IPS-11a (cell line): ENCODE results near the gene ASTN2.

ENCODE experiments used
- H3K4me3 ChIP-seq: one replicate; pipeline ENCODE4 v1.5.1; 2013; ENCODE audit warnings: low read depth, low read length, control low read depth

Gene ASTN2

DNA sequence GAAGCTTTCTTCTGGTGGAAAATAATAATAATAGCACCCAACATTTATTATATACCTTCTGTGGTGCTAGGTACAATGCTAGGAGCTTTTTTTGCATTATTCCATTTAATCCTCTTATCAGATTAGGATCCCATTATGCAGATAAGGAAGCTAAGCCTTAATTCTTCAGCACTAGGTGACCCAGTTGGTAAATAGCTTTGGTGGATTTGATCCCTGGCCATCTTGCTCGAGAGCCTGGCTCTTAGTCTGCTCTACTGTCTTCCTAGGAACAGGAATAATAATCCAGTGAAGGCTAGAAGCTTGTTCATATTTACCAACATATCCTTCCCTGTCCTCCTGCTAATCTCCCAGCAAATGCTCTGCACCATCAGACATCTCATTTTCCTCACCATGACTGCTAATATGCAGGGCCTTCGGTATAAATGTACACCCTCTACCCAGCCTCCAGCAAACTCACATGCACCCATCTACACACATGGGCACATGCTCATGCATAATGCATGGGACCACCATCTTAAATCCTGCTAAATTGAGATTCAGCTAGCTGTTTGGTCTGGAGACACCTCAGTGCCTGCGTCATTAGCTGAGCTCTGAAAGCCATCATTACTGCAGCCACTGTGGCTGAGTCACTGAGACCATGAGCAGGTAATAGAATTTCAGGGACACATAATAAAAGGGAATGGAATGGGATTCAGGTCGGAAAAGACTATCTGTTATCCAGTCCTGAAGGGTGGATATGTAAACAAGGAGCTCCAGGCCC lies 640.3 kb downstream of the ASTN2 start:
- H3K4me3 ChIP-seq, result no peak overlapping the region

DNA sequence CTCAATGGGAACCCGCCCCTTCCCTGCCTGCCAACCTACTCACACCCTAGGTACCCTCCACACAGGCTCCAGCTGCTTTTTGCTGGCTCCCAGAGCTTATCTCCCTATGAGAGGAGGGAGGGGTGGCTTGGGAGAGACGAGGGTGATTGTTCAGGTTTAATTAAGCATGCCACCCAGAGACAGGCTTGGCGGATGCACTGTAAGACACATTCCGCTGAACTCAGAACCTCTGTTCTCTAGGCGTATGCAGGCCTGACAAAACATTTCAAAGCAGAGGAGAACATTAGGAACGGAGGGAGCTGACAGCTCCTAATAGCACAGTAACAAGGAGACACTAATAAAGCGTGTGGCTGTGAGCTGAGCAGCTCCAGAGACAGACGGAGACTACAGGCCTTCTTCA lies 647.6 kb downstream of the ASTN2 start:
- no peak overlapping the region for H3K4me3 ChIP-seq

DNA sequence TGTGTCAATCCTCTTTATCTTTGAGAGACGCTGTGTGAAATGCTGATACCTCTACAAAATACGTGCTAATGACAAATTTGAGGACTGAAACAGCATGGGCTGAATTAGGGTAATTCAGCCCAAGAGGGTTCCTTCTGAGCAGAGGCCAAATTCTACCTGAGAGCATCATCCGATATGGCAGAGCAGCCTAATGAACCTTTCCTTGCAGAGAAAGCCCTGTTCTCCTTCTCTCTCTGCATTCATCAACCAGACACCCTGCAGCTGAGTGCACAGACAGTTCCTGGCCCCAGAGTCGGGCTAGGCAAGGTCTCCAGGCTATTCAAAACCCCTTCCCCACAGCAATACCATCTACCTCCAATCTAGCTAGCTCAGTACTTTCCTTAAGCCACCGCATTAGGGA lies 649.8 kb downstream of the ASTN2 start:
- no peak overlapping the region for H3K4me3 ChIP-seq

DNA sequence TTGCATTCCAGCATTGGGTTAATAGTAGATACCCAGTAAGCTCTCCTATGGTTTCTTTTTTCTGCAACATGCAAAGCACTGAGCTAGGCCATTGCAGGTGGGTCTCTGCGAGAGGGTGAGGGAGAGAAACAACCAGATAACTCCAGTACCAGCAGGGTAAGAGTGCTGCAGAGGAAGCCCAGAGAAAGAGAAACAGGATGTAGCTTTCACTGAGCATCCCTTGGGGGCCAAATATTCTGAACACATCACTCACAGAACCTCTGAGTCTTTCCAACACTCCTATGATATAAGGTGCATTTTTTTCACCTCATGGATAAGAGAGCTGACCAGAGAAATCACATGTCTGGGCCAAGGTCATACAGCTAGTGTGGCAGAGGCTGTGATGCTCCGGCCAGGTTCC lies 651.1 kb downstream of the ASTN2 start:
- H3K4me3 ChIP-seq, result no peak overlapping the region

DNA sequence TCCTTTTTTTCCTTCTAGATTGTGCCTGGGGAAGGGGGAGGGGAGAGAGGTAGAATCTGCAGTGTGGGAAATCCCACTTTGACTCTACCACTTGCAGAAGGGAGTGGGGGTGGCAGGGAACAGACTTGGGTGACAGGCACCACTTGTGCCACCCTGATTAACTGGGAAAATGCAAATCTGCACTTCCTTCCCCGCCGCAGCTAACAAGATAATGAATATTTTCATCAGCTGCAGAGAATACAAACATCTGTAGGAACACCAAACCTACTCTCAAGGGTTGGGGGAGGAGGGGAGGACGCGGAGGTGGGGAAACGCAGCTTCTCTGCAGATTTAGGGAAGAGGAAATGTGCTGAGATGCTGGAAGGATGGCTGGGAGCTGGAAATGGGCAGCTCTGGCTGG lies 654.2 kb downstream of the ASTN2 start:
- no peak overlapping the region for H3K4me3 ChIP-seq

DNA sequence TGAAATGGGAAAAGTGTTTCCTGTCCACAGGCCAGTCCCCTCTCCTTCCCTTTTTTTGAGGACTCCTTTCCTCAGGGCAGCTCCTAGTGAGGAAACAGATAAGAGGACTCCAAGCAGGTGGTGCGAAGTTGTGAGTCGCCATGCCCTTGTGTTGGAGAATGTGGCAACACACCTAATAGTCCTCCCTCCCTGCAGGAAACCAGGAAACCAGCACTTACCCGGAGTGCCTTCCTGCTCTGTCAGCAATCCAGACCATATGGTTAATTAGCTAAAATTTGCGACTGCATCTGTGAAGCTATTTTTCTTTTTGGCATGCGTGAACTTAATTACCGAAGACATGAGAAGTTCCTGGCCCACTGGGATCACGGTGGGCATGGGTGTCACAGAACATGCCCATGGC lies 657.8 kb downstream of the ASTN2 start:
- no peak overlapping the region for H3K4me3 ChIP-seq

DNA sequence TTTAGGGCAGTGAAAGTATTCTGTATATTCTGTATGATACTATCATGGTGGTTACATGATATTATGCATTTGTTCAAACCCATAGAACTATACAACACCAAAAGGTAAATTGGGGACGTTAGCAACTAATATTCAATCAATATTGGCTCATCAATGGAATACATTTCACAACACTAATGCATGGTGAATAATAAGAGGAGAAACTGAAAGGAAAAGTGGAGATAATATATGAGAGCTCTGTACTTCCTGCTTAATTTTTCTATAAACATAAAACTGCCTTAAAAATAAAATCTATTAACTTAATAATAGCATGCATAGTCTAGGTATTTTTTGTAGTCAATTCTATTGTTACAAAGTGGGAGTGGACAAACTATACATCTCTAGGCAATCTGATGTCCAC lies 661.5 kb downstream of the ASTN2 start:
- no peak overlapping the region for H3K4me3 ChIP-seq

DNA sequence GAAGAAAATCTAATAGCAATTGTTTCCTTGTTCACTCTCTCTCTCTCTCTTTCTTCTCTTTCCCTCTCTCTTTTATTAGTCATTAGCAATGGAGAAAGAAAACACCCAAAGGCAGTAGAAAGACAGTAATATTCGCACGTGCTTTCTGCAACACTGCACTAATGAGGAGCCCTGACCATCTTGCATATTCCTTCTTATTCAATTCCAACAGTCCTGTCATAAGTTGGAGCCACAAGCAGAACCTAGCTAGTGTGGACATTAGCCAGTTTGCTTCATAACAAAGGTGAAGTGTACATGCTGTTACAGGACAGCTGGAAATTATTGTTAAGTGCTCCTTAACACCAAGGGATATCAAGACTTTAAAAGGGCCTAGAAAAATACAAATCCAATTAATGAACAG lies 664.3 kb downstream of the ASTN2 start:
- H3K4me3 ChIP-seq, result no peak overlapping the region

DNA sequence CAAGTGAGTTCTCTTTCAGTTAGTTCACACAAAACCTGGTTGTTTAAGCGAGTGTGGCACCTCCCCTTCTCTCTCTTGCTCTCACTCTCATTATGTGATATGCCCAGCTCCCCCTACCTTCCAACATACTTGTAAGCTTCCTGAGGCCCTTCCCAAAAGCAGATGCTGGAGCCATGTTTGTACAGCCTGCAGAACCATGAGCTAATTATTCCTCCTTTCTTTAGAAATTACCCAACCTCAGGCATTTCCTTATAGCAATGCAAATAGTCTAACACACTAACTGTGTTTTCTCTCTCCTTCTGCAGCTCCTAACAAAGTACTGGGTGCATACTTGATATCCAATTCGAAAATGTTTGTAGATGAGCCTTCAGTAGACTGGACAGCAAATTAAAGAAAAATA lies 665.1 kb downstream of the ASTN2 start:
- no peak overlapping the region for H3K4me3 ChIP-seq

DNA sequence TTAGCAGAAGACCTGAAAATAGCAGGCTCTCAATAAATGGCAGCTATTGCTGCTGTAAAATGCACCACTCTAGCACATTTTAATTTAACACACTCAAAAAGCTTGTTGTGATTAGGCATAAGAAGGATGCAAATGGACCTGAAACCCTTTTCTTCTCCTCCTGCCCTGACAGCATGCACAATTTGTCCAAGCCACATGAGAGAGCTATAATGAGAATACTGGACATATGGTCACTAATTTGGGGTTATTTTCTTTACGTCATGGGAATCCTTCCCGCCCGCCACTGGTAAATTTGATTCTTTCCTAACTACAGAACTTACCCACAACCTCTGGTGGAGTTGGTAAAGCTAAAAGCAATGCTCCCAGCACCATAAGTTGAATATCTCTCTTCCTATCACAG lies 665.7 kb downstream of the ASTN2 start:
- H3K4me3 ChIP-seq, result no peak overlapping the region

DNA sequence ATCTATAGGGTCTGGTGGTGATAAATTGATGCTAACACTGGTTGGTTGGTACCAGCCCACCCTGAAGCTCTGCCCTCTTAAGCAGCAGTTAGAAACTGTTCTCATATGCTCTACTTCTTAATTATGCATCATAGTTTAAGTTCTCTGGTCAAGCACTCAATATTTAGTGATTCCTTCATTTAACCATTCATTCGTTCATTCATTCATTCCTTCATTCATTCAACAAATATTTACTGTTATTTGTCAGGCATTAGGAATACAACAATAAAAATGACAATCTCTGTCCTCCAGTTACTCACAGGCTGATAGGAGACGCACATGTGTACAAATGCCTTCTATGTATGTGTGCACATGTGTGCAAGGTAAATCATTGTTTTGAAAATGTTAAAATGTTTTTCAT lies 673.1 kb downstream of the ASTN2 start:
- H3K4me3 ChIP-seq, result no peak overlapping the region

DNA sequence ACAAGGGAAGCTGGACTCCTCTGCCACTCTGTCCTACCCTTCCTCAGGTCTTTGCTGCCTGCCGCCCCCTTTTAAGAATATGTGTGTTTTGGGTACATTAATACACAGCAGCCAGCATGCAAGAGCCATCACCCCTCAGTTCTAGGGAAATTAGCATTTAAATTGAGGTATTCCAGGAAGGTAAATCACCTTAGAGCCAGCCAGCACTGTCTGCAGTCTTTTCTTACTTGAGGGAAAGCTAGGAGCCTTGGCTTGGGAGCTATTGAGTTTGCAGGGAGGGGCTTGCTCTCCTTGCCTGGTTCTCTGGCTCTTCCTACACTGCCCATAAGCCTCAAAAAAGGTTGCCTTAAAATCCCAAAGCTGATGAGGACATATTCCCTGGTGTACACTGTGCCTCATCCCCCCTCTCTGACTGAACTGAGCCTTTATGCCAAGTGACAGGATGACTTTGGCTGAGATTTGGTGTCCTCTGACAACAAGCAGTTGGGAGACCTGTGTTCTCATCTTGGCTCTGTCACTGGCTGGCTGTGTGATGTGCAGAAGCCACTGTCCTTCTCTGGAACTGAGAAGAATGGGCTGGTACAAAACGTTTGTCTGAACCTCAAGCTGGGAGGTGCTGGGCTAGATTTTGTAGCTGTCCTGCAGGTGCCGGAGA lies 673.6 kb downstream of the ASTN2 start:
- H3K4me3 ChIP-seq, result no peak overlapping the region

DNA sequence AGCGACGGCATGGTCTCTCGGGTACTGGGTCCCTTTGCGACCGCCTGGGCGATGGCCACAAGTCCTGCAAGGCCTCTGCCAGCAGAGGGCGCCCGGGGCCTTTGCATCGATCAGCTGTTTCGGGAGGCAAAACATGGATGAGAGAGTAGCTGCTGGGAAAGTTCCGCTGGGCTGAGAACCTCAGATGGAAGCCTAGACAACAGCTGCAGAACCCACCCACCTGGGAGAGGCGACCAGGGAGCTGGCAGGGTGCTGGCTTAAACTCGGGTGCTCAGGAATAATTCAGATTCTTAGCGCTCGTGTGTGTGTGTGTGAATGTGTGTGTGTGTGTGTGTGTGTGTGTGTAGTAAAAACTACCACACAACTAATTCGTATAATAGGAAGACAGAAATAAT lies 677.7 kb downstream of the ASTN2 start:
- H3K4me3 ChIP-seq, result no peak overlapping the region

DNA sequence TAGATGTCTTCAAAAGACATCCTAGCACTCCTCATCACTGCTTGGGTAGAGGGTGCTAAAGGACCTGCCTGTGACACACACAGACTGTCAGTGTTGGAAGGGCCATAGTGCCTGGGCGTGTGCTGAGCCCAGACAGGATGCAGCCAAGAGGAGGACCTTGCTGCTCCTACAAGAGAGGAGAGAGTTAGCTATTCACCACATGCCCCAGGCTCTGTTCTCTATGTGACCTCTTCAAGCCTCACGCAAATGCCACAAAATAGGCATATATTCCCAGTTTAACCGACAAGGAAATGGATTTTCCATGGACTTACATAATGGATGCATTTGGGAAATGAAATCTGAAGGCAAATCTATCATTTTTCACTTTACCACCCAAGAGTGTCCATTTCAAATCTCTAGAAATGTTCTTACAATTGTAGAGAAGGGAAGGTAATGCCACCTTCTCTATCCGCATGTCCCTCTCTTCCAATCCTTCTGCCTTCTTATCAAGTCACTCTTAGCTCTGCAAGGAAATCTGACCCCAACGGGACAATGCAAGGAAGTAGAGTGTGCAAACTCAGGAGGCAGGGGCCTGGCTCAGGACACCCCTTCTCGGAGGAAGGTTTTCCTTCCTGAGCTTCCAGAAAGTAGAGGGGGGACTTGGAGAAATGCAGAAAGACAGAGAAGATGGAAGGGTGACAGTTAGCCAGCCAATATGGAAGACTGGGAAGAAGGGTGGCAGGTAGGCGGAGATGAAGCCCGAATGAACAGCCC lies 678.3 kb downstream of the ASTN2 start:
- H3K4me3 ChIP-seq, result no peak overlapping the region

DNA sequence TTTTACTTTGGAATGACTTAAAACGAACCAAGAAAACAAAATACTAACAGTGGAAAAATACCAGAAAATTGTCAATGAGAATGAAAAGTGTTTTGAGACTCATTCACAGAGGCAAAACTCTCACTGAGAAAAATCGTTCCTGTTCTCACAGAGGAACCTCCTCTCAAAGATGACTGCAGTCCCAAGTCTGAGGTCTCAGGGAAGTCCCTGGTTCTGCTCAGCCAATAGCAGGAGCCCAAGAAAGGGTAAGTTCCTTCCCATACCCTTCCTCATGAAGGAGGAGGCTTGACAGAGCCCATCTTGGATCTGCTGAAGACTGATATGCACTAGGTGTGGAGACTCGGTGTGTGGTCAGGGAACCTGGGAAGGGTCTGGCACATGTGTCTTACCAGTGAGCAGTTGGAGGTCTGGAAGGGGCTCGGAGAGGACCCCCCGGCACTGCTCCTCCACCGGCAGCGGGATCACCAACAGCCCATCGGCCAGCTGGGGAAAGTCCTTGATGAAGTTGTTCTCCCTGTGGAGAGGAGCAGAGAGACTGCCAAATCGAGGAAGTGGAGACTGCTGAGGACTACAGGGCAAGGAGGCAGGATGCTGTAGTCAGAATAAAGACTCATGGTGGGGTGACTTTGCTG lies 681.7 kb downstream of the ASTN2 start:
- no peak overlapping the region for H3K4me3 ChIP-seq

DNA sequence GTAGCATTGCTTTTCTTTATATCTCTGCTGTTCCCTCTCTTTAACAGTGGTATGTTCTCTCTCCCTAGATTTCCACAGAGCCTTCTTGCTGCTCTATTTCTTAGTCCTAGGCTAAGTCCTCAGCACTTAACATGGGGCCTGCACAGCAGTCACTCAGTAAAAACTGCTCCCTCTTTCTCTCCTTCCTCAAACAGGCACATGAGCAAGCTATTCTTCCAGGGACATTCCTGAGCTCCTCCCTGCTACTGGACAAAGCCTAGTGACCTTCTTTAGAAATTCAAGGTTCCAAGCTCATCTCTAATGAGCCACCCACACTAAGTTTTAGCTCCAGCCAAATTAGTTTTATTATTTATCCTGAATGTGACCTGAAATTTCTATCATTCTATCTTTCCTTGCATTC lies 688.3 kb downstream of the ASTN2 start:
- no peak overlapping the region for H3K4me3 ChIP-seq

DNA sequence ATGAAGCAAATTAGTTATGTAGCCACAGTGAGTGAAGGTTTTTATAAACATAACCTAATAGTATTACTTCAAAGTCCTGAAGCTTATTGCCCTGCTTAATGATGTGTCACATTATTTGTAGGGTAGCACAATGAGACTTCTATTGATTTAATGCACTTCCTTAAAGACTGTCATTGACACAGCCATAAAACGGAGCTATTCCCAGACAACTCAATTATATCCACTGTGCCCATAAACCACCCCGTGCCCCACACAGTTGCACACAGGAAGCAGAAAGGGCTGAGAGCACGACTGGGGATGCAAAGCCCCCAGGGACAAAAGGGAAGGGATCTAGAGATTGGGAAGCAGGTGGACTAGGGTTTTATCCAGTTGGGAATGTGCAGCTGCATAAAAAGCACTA lies 690.7 kb downstream of the ASTN2 start:
- H3K4me3 ChIP-seq, result no peak overlapping the region

DNA sequence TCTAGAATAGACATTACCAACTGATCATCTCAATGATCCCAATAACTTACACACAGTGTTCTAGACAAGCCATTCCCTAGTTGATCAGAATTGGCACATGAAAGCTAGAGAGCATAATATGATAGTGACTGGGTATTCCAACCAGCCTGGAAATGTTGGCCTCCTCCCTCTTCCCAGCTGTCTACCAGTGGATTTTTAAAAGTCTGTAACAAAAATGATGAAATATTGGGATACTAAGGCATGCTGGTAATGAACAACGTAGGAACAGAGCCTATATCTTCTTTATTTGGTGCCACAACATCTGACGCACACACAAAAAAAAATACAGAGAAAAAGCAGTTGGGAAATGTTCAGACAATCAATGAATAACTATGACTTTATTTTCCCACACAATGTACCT lies 692.9 kb downstream of the ASTN2 start:
- no peak overlapping the region for H3K4me3 ChIP-seq

DNA sequence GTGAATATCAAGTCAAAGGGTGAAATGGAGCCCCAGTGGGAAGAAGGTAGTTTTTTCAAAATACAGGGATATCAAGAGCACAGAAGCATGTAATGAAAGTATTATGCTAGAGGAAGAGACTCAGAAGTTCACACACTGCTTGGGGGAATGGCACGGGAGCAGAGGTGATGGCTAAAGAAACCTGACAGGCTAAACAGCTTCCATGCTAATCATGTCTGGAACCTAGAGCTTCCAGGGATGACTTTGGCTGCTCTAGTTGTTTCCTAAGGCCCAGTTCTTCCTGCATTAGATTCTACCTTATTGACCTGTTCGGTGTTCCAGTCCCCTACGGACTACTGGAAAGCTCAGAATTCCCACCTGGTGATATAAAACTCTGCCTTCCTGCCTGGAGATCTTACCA lies 693.4 kb downstream of the ASTN2 start:
- H3K4me3 ChIP-seq, result no peak overlapping the region

DNA sequence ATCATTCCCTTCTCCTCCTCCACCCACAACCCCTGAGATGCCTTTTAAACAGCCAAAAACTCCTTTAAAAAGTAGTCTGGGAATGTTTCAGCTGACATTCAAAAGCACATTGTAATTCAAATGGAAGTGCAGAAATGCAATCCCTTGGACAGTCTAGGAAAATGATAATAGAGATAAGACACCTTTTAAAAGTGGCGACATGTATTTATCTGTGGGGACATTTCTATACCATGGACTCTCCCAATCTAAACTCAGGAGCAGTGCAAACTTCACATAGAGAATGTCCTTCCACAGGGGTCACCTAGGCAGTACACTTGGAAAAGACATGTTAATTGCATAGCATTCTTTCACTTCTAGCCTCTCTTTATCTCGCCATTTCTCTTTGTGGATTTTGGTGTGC lies 694.7 kb downstream of the ASTN2 start:
- no peak overlapping the region for H3K4me3 ChIP-seq

DNA sequence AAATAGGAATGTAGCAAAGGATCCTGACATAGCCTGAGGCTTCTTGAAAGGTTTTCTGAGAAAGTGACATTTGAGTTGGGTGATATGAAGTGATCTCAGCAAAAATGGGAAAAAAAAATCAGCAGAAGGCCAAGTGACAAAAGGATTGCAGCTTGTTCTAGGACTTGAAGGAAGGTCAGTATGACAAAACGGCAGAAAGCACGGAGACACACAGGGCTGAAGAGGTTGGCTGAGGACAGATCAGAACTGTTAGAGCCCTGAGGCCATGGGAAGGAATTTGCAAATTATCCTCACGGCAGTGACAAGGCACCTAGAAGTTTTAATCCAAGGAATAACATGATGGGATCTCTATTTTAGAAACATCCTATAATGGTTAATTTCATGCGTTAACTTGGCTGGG lies 696.7 kb downstream of the ASTN2 start:
- no peak overlapping the region for H3K4me3 ChIP-seq

DNA sequence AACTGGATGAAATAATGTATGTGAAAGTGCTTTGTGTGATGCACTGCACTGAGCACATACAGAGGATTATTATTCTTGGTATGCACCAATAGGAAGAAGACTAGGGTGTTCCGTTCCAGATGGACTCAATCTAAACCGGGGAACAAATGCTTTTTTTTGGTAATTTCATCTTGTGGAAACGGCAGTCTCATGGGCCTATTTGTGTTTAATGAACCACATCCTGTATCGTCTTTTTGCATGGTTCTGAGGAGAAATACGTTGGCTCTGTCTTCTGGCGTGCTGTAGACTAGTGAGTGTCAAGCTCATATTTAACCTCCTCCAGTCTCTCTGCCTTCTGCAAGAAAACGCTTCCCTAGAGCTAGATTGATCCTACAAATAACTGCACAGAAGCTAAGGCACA lies 697.7 kb downstream of the ASTN2 start:
- no peak overlapping the region for H3K4me3 ChIP-seq
